Caki2 (cell line): ENCODE measurements around the gene MAPK12. TPM values are rescaled to one million over a fixed set of nuclear protein-coding genes. Genes with fewer than 3 reads are reported as not detected.

Experiments used
- DNase-seq: peaks from one replicate; pipeline ENCODE4 v3.0.0-alpha.2; 2015; ENCODE audit warnings: low read depth
- in situ Hi-C: cut with HindIII; loops from 2 replicates; pipeline ENCODE4 v1.10.0; 2016; ENCODE audit warnings: low sequenced_read_pairs, low pct_unique_long_range_greater_than_20kb, mixed read lengths
- total RNA-seq: library from RNA; depleted of rRNA; stranded (reverse); fragments of >200 nt; shearing (Covaris generic); gene quantifications from 2 replicates; pipeline ENCODE4 v1.2.3, GENCODE V29; 2014; ENCODE audit warnings: low replicate concordance; rRNA removed

Gene MAPK12
- total RNA-seq, result 142 and 149 TPM in 2 replicates

- DNase-seq, result peak; percentile 59
- in situ Hi-C loops, result no loop called here
Measured at GRCh38 chr22:50261615-50262459, at the start of gene MAPK12. Gene MAPK12, minus strand, starts transcription at chr22:50261683. Its CDS starts 174 bp downstream, at chr22:50261509.

- DNase-seq, result no peak
Measured at GRCh38 chr22:50310949-50311444, 49.5 kb upstream of the MAPK12 start.

GRCh38 chr22:50310031-50310722, 48.7 kb upstream of the MAPK12 start:
- DNase-seq, result no peak
- in situ Hi-C loops, result no loop called here

More at GRCh38 chr22:50310949-50311444, 49.5 kb upstream of the MAPK12 start:
- in situ Hi-C loops, result no loop called here

GRCh38 chr22:50309601-50309991, 48.1 kb upstream of the MAPK12 start:
- DNase-seq, result no peak
- in situ Hi-C loops, result no loop called here

GRCh38 chr22:50308986-50309600, 47.6 kb upstream of the MAPK12 start:
- no peak for DNase-seq
- in situ Hi-C loops, result no loop called here

- peak; percentile 45 for DNase-seq
Measured at GRCh38 chr22:50308597-50308935, 47.1 kb upstream of the MAPK12 start.

GRCh38 chr22:50307890-50308596, 46.6 kb upstream of the MAPK12 start:
- in situ Hi-C loops, result no loop called here
- DNase-seq, result peak; percentile 41

More at GRCh38 chr22:50308597-50308935, 47.1 kb upstream of the MAPK12 start:
- in situ Hi-C loops, result no loop called here

GRCh38 chr22:50306753-50307749, 45.6 kb upstream of the MAPK12 start, which contains the start of gene PLXNB2:
Gene PLXNB2, minus strand, starts transcription at chr22:50307646. Its CDS starts 17,062 bp downstream, at chr22:50290584.
- peak; percentile 89 for DNase-seq
- in situ Hi-C loops, result no loop called here

- in situ Hi-C loops, result no loop called here
- DNase-seq, result peak; percentile 99
Measured at GRCh38 chr22:50305923-50306566, 44.6 kb upstream of the MAPK12 start.

- in situ Hi-C loops, result no loop called here
- DNase-seq, result no peak
Measured at GRCh38 chr22:50305393-50305922, 44.0 kb upstream of the MAPK12 start.

GRCh38 chr22:50304528-50305392, 43.3 kb upstream of the MAPK12 start:
- peak; percentile 81 for DNase-seq
- in situ Hi-C loops, result no loop called here

- peak; percentile 91 for DNase-seq
- in situ Hi-C loops, result no loop called here
Measured at GRCh38 chr22:50303848-50304527, 42.5 kb upstream of the MAPK12 start.

GRCh38 chr22:50303515-50303847, 42.0 kb upstream of the MAPK12 start:
- DNase-seq, result no peak
- in situ Hi-C loops, result no loop called here

- in situ Hi-C loops, result no loop called here
- no peak for DNase-seq
Measured at GRCh38 chr22:50302564-50302963, 41.1 kb upstream of the MAPK12 start.

GRCh38 chr22:50302041-50302541, 40.6 kb upstream of the MAPK12 start:
- DNase-seq, result no peak
- in situ Hi-C loops, result no loop called here
